H54 (cell line): Measurements from ENCODE around the gene HNRNPA2B1.
A peak's percentile ranks its signal among the peaks of the same experiment; 100 is the strongest.

Experiments
- DNase-seq: peaks from one replicate; pipeline ENCODE4 v3.0.0; 2011; ENCODE audit warnings: low spot score, mixed read lengths; ENCODE audit not compliant: insufficient read length
- FAIRE-seq: peaks from 3 replicates; lab custom pipeline; 2011; peaks lifted over from hg19 to GRCh38; lab: Jason Lieb, UNC
- POLR2A ChIP-seq: IDR thresholded peaks from 2 replicates; pipeline ENCODE4 v1.6.1; 2011; ENCODE audit warnings: low read depth, mild to moderate bottlenecking, low read length

Gene HNRNPA2B1

DNA sequence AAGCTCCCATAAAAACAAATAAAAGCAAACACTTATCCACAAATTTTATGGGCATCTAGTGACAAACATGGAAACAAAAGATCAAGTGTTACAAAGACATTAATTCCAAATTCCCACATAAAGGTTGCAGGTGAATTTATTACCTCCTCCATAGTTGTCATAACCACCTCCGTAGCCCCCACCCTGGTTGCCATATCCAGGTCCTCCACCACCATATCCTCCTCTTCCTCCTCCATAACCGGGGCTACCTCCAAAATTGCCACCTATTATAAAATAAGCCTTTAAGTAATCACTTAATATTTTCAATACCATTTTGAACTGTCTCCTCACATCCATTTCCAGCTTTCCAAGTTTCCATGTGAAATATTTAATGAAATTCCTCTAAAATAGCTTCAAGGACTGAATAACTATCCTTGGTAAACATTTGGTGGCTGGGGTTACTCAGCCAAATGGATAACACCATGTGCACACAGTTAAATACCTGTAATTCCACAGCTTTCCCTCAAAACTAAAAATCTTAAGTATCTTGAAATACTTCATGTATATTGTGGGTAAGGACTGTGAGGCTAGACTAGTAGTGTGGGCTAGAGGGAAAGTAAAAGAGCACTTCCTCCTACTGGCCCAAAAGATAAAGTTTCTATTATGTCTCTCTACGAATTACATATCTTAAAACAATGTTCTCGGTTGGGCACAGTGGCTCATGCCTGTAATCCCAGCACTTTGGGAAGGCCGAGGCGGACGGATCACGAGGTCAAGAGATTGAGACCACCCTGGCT lies 6.9 kb downstream of the HNRNPA2B1 start:
- DNase-seq (no peak), FAIRE-seq (peak; percentile 67)
- TF ChIP-seq POLR2A = no peak

DNA sequence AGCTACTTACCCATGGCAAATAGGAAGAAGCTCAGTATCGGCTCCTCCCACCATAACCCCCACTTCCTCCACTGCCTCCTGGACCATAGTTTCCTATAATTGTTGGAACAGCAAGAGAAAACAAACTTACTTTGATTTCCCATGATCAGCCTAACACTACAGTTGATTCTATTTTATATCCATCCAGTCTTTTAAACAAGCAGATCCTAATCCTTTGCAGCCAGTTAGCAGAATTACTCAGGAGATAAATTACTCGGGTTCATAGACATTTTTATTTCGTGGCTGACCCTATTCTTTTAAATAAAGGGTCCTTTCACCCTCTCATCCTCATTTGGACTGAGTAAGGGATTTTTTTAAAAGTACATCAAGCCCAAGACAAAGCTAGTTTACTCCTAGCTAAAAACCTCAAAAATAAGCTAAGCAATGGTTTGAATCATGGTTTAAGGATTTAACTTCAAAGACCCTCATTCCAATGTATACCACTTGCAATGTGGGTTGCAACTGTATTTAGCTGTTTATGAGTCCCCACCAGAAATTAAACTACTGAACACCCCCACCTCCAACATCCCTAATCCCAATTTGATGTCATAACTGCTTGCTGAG lies 8.0 kb downstream of the HNRNPA2B1 start:
- FAIRE-seq (peak; percentile 6), DNase-seq (no peak)
- no peak for TF ChIP-seq POLR2A

DNA sequence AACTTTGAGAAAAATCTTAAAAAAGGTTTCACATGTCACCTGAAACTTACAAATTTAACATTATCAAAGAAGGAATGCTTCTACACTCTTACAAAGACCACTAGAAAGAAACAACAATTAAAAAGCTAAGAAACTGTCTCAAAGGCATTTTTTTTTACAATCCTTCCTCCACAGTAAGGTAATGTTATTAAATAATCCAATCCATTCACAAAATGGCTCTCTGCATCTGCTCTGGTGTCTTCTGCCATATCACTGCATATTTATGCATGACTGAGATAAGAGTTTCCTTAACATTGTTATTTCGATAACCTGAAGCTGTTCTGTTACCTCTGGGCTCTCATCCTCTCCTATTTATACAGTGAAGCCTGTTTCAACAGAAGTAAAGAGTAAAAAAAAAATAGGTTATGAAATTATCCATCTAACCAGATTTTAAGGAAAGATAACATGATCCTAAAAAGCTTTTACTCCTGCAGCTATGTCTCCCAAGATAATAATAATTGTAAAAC lies 8.5 kb downstream of the HNRNPA2B1 start:
- FAIRE-seq = no peak
- no peak for TF ChIP-seq POLR2A
- DNase-seq = no peak

DNA sequence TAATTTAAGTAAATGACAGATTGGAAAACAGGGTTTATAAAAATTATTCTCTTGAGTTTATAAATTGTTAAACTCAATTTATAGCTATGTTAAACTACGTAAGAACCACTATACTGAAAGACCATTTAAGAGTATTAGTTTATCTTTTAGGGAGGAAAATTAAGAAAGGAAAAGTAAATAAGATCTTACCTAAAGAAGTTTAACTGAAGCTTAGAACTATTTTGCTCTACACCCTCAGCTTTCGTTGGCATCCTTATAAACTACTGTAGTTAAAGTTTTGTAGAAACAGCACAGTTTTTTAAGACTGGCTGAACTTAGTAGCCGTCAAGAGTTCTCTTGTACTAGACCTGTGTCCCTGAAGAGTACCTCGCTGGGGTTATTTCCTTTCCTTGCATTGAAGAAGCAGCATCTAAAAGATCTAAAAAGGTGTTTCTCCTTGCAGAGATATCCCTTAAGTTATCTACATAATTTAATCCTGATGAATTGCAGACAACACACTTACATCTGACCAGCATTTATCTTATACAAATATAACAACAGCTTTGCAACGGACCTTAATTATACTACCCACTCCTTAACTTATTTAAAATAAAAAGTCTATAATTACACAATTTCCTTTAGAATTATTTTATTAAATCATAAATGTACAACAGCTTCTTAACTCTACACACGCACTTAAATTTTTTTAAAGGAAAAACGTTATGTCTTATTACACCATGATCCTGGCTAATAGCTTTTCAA lies 9.1 kb downstream of the HNRNPA2B1 start:
- TF ChIP-seq POLR2A = no peak
- FAIRE-seq = no peak
- DNase-seq = no peak

DNA sequence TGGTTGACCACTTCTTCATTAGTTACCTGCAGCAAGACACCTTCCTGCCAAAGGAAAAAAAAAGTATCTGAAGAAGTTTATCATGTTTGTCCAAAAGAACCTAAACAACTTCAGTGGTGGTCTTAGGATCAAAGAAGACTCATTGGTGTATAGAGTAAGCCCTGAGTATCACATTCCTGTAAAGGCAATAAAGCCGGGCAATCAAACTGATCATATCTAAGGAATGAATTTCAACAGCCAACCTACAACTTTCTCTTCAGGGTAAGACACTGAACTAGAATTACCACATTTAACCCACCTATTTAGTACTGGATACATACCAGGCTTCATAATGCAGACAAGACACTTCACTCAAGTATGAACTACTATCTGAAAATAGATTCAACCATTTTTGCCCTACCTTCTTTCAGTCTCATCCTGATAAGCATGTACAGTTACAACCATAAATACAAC lies 10.1 kb downstream of the HNRNPA2B1 start:
- DNase-seq (no peak), FAIRE-seq (no peak)
- no peak for TF ChIP-seq POLR2A

DNA sequence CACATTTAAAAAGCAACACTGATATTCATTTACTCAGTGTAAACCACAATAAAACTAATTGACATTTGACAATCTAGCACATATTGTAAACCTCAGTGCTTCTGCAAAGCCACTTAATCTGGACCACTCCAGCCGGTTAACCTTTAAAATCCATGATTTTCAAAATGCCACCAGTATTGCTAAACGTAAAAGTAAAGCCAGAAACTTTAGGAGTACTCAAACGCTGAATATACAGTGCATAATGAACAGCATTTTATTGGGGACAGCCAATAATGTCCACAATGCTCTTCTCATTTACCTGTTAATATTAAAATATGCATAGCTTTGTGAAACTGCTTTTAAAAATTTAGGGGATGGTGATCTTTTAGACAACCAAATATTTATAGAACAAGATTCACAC lies 10.8 kb downstream of the HNRNPA2B1 start:
- FAIRE-seq (no peak), DNase-seq (no peak)
- TF ChIP-seq POLR2A = no peak

DNA sequence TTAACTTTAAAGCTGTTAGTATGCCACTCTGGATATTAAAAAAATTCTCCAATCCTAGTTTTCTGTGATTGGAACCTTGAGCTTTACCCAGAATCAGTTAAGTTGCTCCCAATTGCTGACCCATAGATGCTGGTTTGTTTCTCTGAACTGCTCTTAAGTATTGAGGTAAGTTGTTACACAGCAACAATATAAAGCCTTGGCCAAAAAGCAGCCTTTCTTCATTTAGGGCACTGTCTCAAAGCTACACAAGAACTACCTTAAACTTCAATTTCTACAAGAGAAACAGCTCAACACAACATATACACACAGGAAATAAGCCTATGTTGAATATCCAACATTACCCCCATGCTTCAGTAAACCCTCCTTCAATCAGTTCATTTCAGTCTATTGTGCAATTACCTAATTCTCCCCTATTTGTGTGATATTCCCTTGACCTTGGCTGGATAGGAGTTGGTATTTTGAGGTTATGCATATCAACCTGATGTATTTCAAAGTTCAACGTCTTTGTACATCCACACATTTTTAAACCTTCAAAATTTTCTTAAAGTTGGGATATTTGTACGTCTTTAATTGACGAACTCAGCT lies 11.5 kb downstream of the HNRNPA2B1 start:
- no peak for TF ChIP-seq POLR2A
- FAIRE-seq (peak; percentile 41), DNase-seq (no peak)

DNA sequence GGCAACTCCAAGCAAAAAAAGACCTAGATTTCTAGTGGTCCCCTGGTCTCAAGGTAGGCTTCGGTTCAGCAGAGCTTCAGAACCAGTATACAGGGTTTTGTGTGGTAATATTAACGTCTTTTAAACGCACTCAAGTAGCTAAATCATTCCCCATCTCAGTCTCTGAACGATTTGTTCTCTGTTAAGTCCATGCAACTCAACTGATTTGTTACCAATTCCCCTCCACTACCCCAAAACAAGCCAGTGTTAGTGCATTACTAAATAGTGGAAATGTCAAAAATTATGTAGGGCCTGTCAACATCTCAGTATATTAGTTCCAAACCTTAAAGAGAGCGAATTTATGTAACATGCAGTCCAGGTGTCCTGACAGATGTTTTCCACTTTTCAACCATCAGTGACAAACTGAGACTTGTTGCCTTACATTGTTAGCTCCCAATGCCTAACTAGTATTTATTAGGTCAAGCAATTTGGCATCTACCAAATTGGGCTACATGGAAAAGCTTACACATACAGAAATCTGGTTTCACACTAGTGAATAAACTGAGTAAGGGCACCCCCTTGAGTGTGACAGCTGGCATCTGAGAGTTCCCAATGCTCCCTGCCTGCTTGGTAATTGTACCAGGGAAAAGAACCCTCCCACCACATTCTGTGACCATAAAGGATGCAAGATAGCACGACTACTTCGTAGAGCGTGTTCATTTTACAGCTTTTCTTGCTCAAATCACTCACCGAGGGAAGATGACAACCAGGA lies 12.2 kb downstream of the HNRNPA2B1 start:
- no peak for TF ChIP-seq POLR2A
- DNase-seq (no peak), FAIRE-seq (peak; percentile 15)

DNA sequence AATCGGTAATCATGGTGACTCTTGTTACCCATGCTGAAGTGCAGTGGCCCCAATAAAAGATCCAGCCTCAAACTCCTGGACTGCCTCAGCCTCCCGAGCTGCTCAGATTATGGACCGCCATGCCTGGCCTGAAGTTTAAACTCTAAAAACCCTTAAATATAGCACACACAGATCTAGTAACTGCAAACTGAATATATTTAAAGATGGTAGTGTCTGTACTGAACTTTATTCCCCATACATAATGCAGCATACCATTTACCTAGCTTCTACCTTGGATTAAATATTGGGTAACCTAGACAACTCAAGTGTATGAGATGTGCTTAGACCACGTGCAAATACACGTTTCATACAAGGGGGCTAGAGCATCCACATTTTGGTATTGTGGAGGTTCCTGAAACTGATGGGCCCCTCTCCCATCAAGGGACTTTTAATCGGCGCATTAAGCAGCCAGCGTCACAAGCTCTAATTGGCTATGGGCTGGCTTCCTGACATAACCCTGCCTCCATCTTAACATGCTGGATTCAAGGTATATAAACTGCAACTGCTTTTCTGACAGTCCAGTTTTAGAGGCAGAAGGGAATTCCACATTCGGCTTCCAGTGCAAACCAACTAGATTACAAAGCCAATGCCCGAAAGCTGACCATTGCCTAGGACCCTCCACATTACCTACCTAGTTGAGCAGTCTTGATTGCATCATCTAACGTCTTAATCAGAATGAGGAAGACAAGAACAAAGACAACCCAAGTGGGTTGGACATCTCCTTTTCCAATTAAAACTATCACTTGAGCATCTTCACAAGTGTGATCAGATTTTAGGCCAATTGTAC lies 13.0 kb downstream of the HNRNPA2B1 start:
- TF ChIP-seq POLR2A = no peak
- FAIRE-seq (no peak), DNase-seq (no peak)

DNA sequence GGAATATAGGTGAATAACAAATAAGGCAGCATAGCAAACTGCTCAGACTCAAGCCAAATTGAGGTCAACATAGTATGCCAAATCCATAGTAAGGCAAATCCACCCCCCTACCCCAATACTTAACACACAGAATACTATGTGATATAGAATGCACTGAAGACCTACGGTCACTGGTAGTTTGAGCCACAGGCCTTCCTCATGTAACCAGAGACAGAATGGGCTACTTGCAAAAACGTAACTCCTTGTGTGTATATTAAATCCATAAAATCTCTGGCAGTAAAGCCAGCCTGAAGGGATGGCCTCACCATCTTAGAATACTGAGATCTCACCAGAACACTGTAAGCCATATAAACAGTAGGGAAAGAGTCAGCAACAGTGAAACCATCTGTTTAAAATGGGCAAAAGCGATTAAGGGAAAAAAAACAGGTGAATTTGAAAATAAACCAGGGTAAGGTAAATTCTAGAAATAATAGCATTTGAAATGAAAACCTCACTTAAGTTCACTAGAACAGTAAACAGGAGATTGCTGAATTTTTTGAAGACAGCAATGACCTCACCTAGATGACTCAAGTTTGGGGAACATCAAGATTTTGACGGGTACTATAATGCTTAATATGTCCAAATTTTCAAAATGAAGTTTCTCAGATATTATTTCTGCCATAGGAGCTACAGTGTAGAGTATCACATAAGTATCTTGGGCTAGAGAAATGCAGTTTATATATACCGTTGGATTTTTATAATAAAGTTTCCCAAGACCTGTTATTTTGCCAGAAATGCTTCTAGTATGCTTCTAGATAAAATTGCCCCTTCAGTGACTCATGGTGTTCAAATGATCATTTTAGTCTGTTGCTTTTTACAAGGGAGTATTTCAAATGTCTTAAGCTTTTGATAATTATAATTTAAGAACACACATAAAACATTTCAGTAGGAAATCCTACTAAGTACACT lies 13.9 kb downstream of the HNRNPA2B1 start:
- FAIRE-seq = no peak
- DNase-seq = no peak
- no peak for TF ChIP-seq POLR2A

DNA sequence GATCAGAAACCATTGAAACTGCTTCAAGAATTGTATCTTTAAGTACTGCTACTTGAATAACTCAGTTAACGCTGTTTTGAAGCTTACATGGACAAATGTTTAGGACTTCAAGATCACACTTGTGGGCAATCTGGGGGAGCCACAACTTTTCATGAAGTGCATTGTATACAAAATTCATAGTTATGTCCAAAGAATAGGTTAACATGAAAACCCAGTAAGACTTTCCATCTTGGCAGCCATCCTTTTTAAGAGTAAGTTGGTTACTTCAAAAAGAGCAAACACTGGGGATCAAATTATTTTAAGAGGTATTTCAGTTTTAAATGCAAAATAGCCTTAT lies 14.7 kb downstream of the HNRNPA2B1 start:
- no peak for FAIRE-seq
- no peak for TF ChIP-seq POLR2A
- DNase-seq = no peak
